NCI-H1048 (cell line): ENCODE results near the gene ZNF749.
"Not testable (repeated sequence)": the region's sequence is repeated elsewhere in the genome, so short reads cannot be mapped to it uniquely, and the experiment has no call there.

Experiments used
- DNase-seq: peaks from one replicate; lab custom pipeline; 2025; lab: John Stamatoyannopoulos, UW

The ZNF749 gene

DNA sequence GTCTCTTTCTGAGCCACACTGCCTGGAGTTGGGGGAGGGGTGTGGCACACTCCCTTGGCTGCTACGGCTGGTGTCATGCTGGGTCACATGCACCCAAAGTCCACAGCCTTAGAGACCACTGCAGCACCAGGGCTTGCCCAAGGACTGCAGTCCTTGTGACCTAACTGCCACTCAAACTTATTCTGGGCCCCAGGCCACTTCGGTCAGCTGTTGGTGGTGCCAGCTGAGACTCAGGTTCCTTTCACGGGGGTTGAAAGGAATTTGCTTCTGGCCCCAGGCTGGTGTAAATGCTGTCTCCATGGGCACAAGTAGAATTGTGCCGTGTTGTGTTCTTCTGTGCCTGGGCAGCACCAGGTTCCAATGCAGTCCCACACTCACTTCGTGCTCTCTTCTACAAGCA lies 31.4 kb downstream of the ZNF749 start:
- no peak for DNase-seq

- DNase-seq = no peak
Measured at GRCh38 chr19:57473646-57474045, 38.5 kb downstream of the ZNF749 start.

GRCh38 chr19:57477191-57478008 lies 42.3 kb downstream of the ZNF749 start, which contains the start of gene ZNF772:
Gene ZNF772, minus strand, starts transcription at chr19:57477566. Its CDS starts 257 bp downstream, at chr19:57477309.
- peak; percentile 82 for DNase-seq

DNA sequence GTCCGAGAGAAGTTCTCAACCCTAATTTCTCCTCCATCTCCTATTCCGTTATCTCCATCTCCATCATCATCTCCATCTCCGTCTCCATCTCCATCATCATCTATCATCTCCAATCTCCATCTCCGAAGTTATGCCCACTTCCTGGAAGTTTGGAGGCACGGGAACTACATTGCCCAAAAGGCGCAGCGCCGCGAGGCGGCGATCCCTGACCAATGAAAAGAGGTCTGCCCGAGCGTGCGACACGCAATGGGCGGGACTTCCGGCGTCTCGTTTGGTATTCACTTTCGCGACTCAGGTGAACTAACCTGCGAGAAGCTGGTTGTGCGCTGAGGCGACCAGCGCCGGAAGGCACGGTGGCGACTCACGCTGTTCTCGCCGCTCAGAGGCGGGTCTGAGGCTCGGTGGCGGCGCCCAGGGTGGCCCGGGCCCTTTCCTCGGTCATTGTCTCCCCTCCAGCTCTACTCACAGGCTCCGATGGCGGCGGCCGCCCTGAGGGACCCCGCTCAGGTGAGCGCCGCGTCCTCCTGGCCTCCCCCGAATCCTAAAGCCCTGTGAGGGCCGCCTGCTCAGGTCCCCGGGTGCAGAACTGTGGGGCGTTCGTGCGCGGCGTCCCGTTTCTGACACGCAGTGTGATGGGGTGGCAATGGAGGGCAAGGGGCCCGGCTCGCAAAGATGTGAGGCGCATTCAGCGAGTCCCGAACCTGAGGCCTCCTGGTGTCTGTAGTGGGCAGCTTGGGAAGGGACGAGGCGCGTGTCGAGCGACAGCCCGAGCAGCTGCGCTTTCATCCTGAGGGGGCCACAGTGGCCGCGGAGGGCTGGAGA lies 52.6 kb downstream of the ZNF749 start, which contains the start of gene ZNF419:
TSS of gene ZNF419 (plus strand) at position 274 of the 822 bp plus-strand sequence. CDS start at position 475, 201 bp downstream.
- peak; percentile 77 for DNase-seq

DNA sequence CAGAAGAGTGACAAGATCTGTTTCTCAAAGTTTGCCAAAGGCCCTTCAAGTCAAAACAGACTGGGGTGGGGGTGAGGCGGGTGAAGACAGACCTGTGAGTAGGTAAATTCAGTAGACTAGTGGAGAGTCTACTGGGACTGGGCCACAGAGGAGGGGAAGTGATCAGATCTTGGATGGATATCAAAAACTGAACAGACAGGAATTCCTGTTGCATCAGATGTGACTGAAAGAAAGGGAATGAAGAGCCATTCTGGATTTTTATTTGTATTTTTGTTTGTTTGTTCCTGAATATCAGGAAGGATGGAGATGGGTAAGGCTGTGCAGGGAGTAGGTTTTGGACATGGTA lies 53.1 kb downstream of the ZNF749 start:
- not testable (repeated sequence) for DNase-seq
